Skin of body (tissue), 2 donors: ENCODE measurements around the gene MTM1. TPM values are rescaled to one million over a fixed set of nuclear protein-coding genes. Genes with fewer than 3 reads are reported as not detected.
A peak's percentile ranks its signal among the peaks of the same experiment; 100 is the strongest.

Source experiments
- DNase-seq: peaks from one replicate; lab custom pipeline; 2025; lab: John Stamatoyannopoulos, UW
- total RNA-seq: library from RNA; depleted of rRNA; stranded (reverse); fragments of >200 nt; gene quantifications from one replicate; pipeline ENCODE4 v1.2.3, GENCODE V29; 2014

The MTM1 gene
- total RNA-seq, 1 donor from 2014 or later, result 16.1 TPM

- DNase-seq, result no peak
Measured at GRCh38 chrX:150548684-150549083, 19.7 kb upstream of the MTM1 start.

GRCh38 chrX:150551963-150552362, 16.5 kb upstream of the MTM1 start:
- DNase-seq, result no peak

- no peak for DNase-seq
Measured at GRCh38 chrX:150558424-150558823, 10.0 kb upstream of the MTM1 start.

- no peak for DNase-seq
Measured at GRCh38 chrX:150564838-150565237, 3.6 kb upstream of the MTM1 start.

GRCh38 chrX:150565551-150565950, 2.9 kb upstream of the MTM1 start:
- DNase-seq, result no peak

- peak; percentile 2 for DNase-seq
Measured at GRCh38 chrX:150566734-150567182, 1.7 kb upstream of the MTM1 start.

- peak; percentile 44 for DNase-seq
Measured at GRCh38 chrX:150567645-150568319, 639 bp upstream of the MTM1 start.

GRCh38 chrX:150569155-150569477, 695 bp downstream of the MTM1 start:
- peak; percentile 21 for DNase-seq

- DNase-seq, result no peak
Measured at GRCh38 chrX:150570512-150570911, 2.1 kb downstream of the MTM1 start.

- DNase-seq, result no peak
Measured at GRCh38 chrX:150572206-150572605, 3.8 kb downstream of the MTM1 start.

GRCh38 chrX:150573106-150573505, 4.7 kb downstream of the MTM1 start:
- no peak for DNase-seq

GRCh38 chrX:150573702-150574101, 5.3 kb downstream of the MTM1 start:
- no peak for DNase-seq

GRCh38 chrX:150574559-150575418, 6.4 kb downstream of the MTM1 start:
- no peak for DNase-seq

GRCh38 chrX:150575419-150575814, 7.0 kb downstream of the MTM1 start:
- DNase-seq, result no peak

GRCh38 chrX:150577174-150577573, 8.8 kb downstream of the MTM1 start:
- no peak for DNase-seq

- no peak for DNase-seq
Measured at GRCh38 chrX:150581093-150581775, 12.8 kb downstream of the MTM1 start.

GRCh38 chrX:150582338-150582948, 14.0 kb downstream of the MTM1 start:
- DNase-seq, result no peak

- no peak for DNase-seq
Measured at GRCh38 chrX:150587585-150588503, 19.4 kb downstream of the MTM1 start.

GRCh38 chrX:150594584-150594983, 26.2 kb downstream of the MTM1 start:
- DNase-seq, result no peak

- DNase-seq, result no peak
Measured at GRCh38 chrX:150599226-150599625, 30.8 kb downstream of the MTM1 start.

- DNase-seq, result no peak
Measured at GRCh38 chrX:150602296-150602695, 33.9 kb downstream of the MTM1 start.
